CD4-positive, alpha-beta T cell treated with Interleukin-2 at 100 ng/mL for 4 hours (primary cell): ENCODE measurements around the gene GDF10.

Experiments
- DNase-seq: peaks from one replicate; pipeline ENCODE4 v3.0.0-alpha.2; 2020; ENCODE audit warnings: low spot score

Gene GDF10

GRCh38 chr10:47351899-47352815, 52.2 kb downstream of the GDF10 start:
- no peak for DNase-seq

DNA sequence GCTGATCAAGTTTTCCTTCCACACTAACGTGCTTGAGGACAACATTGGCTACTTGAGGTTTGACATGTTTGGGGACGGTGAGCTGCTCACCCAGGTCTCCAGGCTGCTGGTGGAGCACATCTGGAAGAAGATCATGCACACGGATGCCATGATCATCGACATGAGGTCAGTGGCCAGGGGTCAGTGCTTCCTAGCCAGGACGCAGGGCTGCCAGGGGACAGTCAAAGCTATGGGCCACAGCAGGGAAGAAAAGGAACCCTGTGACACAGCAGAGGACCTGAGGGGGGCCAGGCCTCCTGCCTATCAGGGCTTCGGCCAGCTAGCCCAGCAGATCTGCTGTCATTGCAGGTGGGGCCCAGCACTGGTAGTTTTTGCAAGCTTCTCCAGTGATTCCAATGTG, 53.4 kb downstream of the GDF10 start:
- no peak for DNase-seq

- DNase-seq = no peak
These were observed 54.2 kb downstream of the GDF10 start for GRCh38 chr10:47354165-47354564.

GRCh38 chr10:47354900-47355299, 54.9 kb downstream of the GDF10 start:
- no peak for DNase-seq

GRCh38 chr10:47356708-47357107, 56.7 kb downstream of the GDF10 start:
- no peak for DNase-seq

DNA sequence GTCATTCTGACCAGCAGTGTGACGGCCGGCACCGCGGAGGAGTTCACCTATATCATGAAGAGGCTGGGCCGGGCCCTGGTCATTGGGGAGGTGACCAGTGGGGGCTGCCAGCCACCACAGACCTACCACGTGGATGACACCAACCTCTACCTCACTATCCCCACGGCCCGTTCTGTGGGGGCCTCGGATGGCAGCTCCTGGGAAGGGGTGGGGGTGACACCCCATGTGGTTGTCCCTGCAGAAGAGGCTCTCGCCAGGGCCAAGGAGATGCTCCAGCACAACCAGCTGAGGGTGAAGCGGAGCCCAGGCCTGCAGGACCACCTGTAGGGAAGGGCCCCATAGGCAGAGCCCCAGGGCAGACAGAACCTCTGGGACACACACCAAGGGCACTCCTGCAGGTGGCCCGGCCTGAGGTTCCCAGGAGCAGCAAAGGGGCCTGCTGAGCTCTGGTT, 57.2 kb downstream of the GDF10 start:
- no peak for DNase-seq

DNA sequence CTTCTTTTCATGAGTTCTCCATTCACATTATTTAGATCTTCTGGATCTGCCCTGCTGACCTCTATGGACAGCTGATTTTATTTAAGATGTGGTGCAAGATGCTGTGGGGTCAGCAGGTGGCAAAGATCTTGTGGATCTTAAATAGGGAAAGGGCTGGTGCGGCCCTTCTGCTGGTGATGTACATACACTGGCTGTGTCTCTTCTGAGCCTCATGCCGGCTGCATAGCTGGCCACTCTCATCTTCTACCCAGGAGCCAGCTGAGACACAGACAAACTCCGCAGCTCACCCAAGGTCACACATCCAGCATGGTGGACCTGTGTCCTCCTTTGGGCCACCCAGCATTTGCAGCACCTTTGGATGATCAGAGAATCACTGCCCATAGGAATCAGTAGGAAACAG, 57.9 kb downstream of the GDF10 start:
- no peak for DNase-seq

DNA sequence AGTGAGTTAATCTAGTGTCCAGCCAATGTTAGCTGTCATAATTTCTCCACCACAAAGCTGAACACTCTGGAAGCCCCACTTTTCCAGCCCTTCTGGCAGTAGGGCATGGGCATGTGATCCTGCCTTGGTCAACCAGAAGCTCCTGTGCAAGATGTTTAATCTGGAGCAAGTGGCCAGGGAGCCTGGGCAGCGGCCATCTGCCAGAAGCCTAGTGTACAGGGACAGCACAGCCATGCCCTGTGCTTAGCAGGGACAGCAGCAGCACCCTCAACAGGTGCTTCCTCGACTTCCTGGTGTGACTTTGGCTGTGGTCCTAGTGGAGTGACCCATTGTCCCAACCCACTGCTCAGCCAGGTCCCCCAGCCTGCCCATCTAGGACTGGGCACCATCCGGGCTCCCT, 58.5 kb downstream of the GDF10 start:
- DNase-seq = no peak

- no peak for DNase-seq
These were observed 59.1 kb downstream of the GDF10 start for GRCh38 chr10:47359101-47359500.

GRCh38 chr10:47359626-47360418, 59.8 kb downstream of the GDF10 start:
- no peak for DNase-seq

GRCh38 chr10:47360419-47361040, 60.5 kb downstream of the GDF10 start:
- DNase-seq = no peak

DNA sequence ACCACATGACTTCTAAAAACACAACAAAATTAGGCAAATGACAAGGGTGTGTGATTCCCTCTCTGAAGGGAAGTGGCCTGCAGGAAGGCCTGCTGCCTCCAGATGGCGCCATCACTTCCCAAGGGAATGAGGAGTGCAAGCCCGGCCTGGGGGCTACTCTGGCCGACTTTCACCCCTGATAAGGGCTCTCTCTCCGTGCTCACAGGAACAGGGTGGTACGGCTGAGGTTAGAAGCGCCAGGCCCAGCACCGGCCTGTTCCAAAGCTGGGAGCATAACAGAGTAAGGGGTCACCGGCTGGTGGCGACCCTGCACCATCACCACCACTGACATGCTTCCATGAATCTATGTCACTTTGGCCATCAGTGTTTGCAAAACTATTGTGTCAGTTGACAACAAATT, 61.3 kb downstream of the GDF10 start:
- DNase-seq = no peak

DNA sequence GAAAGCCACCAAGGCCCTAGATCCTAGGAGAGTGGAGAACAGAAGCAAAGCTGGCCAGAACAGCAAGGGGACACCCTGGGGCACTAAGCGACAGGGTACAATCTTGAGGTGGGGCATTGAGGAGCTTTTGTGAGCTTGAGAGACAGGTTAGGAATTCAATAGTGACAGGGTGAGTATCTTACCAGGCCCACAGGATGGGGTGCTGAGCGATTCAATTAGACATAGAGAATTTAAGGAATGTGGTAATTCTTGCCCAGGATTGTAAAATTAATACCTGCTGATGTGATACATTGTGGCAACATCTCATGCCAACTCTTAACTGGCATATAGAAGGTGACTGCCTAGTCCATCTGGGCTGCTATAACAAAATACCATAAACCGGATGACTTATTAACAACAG, 62.2 kb downstream of the GDF10 start:
- DNase-seq = no peak
